GM12878 (cell line): ENCODE measurements around the gene HTATIP2. TPM values are rescaled to one million over a fixed set of nuclear protein-coding genes. Genes with fewer than 3 reads are reported as not detected.

Experiments
- ATAC-seq: fragments of 200-7000 bp; cut with Tn5 transposase; 3 replicates; pipeline ENCODE4 v1.9.1; 2020; ENCODE audit warnings: mild to moderate bottlenecking, moderate library complexity
- BruUV-seq: library from RNA; stranded (reverse); fragments of 400-500 nt; replicated peaks from 2 replicates; lab custom pipeline; 2021; lab: Mats Ljungman, UMichigan
- CTCF ChIA-PET: fragments of 300-600 bp; sonication (Branson Sonifier 250); formaldehyde crosslinking; extraction: SDS; loops from one replicate; lab custom pipeline; 2021; ENCODE audit warnings: inconsistent platforms; lab: Yijun Ruan, JAX
- POLR2A ChIA-PET: fragments of 350-600 bp; formaldehyde crosslinking; extraction: SDS; loops from one replicate; lab custom pipeline; 2021; ENCODE audit warnings: inconsistent platforms; lab: Charles Lee
- RAD21 ChIA-PET: fragments of 300-600 bp; sonication (Branson Sonifier 250); formaldehyde crosslinking; loops from one replicate; lab custom pipeline; 2023; ENCODE audit warnings: antibody characterized with exemption; ENCODE audit not compliant: unreplicated experiment; lab: Charles Lee
- SMC1A ChIA-PET: fragments of 300-600 bp; sonication (Branson Sonifier 250); formaldehyde crosslinking; loops from one replicate; lab custom pipeline; 2023; ENCODE audit not compliant: unreplicated experiment, uncharacterized antibody; lab: Charles Lee
- DNase-seq: peaks from one replicate; pipeline ENCODE4 v3.0.0-alpha.2; 2011; ENCODE audit warnings: low read depth, low spot score
- FAIRE-seq: peaks from 3 replicates; lab custom pipeline; 2011; peaks lifted over from hg19 to GRCh38; lab: Jason Lieb, UNC
- H2AFZ ChIP-seq: 2 replicates; pipeline ENCODE4 v1.6.0; 2011; ENCODE audit warnings: low read depth, low read length, control low read depth; ENCODE audit not compliant: control insufficient read depth
- H3K27ac ChIP-seq: 2 replicates; pipeline ENCODE4 v1.5.1; 2011; ENCODE audit warnings: control low read depth; ENCODE audit not compliant: control insufficient read depth, insufficient read depth
- H3K27me3 ChIP-seq, 2 experiments: replicated peaks in 1 of 2; 2 replicates each; pipeline versions ENCODE4 v1.6.0 to v1.6.1; 2011; ENCODE audit warnings: low read length in 1 of 2; ENCODE audit not compliant: control insufficient read depth in 2 of 2, insufficient read depth in 2 of 2
- H3K36me3 ChIP-seq, 2 experiments: 2 replicates each; pipeline ENCODE4 v1.5.1; 2011; ENCODE audit warnings: low read length in 1 of 2; ENCODE audit not compliant: control insufficient read depth in 2 of 2, insufficient read depth in 2 of 2
- H3K4me1 ChIP-seq: 2 replicates; pipeline ENCODE4 v1.6.1; 2011; ENCODE audit warnings: mild to moderate bottlenecking, low read length, moderate library complexity, mixed read lengths; ENCODE audit not compliant: control insufficient read depth, insufficient read depth
- H3K4me2 ChIP-seq: 2 replicates; pipeline ENCODE4 v1.6.0; 2011; ENCODE audit warnings: control low read depth; ENCODE audit not compliant: control insufficient read depth, insufficient read depth
- H3K4me3 ChIP-seq: fragments of 200-600 bp; sonication (generic); 2 replicates; pipeline ENCODE4 v1.5.1; 2016
- H3K79me2 ChIP-seq: 2 replicates; pipeline ENCODE4 v1.6.0; 2011; ENCODE audit warnings: low read length; ENCODE audit not compliant: control insufficient read depth, insufficient read depth
- H3K9ac ChIP-seq: 2 replicates; pipeline ENCODE4 v1.8.0; 2011; ENCODE audit warnings: low read length, control low read depth, mixed read lengths; ENCODE audit not compliant: control insufficient read depth, insufficient read depth
- H3K9me3 ChIP-seq: replicated peaks from 3 replicates; pipeline ENCODE4 v1.5.1; 2011; ENCODE audit warnings: mild to moderate bottlenecking, low read length; ENCODE audit not compliant: control insufficient read depth, insufficient read depth
- H4K20me1 ChIP-seq: 2 replicates; pipeline ENCODE4 v1.6.0; 2011; ENCODE audit not compliant: control insufficient read depth, insufficient read depth
- CHD2 ChIP-seq: IDR thresholded peaks from 2 replicates; pipeline ENCODE4 v1.6.1; 2011; ENCODE audit warnings: low read depth, low read length, improper control_type of control experiment, borderline replicate concordance
- FOS ChIP-seq: IDR thresholded peaks from 3 replicates; pipeline ENCODE4 v1.6.1; 2011; ENCODE audit warnings: borderline replicate concordance; ENCODE audit not compliant: insufficient read length; ENCODE audit errors: extremely low read depth
- HDGF ChIP-seq: fragments of 450-650 bp; IDR thresholded peaks from 2 replicates; pipeline ENCODE4 v1.6.1; 2016; ENCODE audit warnings: antibody characterized with exemption
- MXI1 ChIP-seq: fragments of 150-350 bp; IDR thresholded peaks from 2 replicates; pipeline ENCODE4 v1.6.1; 2011; ENCODE audit warnings: low read depth, mild to moderate bottlenecking, inconsistent platforms, low read length, improper control_type of control experiment
- NKRF ChIP-seq: fragments of 450-650 bp; conservative IDR thresholded peaks from 2 replicates; pipeline ENCODE4 v1.6.1; 2017; ENCODE audit warnings: mild to moderate bottlenecking, moderate library complexity
- RB1 ChIP-seq: fragments of 450-650 bp; formaldehyde crosslinking; IDR thresholded peaks from 2 replicates; pipeline ENCODE4 v1.6.1; 2017; ENCODE audit warnings: mild to moderate bottlenecking, borderline replicate concordance
- SP1 ChIP-seq: IDR thresholded peaks from one replicate; pipeline ENCODE4 v1.6.1; 2011; ENCODE audit warnings: low read depth, low read length
- TCF12 ChIP-seq: IDR thresholded peaks from 2 replicates; pipeline ENCODE4 v1.6.1; 2011; ENCODE audit warnings: low read depth, mild to moderate bottlenecking, low read length
- ZBTB11 ChIP-seq: fragments of 450-650 bp; formaldehyde crosslinking; IDR thresholded peaks from 2 replicates; pipeline ENCODE4 v1.5.0; 2022; ENCODE audit warnings: mild to moderate bottlenecking, missing genetic modification characterization
- ZBTB40 ChIP-seq: fragments of 450-650 bp; IDR thresholded peaks from 2 replicates; pipeline ENCODE4 v1.6.1; 2016; ENCODE audit warnings: mild to moderate bottlenecking, moderate library complexity, borderline replicate concordance
- WGBS: methylation state at CpG from one replicate; pipeline ENCODE4 v1.1.6; 2016; ENCODE audit warnings: low lambda C conversion rate; ENCODE audit not compliant: insufficient replicate concordance, insufficient coverage; ENCODE audit errors: missing lambda C conversion rate; 5-methylcytosine and 5-hydroxymethylcytosine counted together
- in situ Hi-C: fragments of 300-500 bp; cut with MboI; formaldehyde crosslinking; loops from 9 replicates; pipeline ENCODE4 v1.14.3; 2018; ENCODE audit warnings: mixed read lengths
- intact Hi-C: fragments of 100-400 bp; cut with micrococcal nuclease; formaldehyde crosslinking; loops from one replicate; pipeline ENCODE4 v1.14.2; 2022; ENCODE audit not compliant: unreplicated experiment
- polyA plus RNA-seq, 11 experiments: library from polyadenylated mRNA; depleted of rRNA in 4 of 11; unstranded in 6 of 11; stranded (reverse) in 5 of 11; fragments of >200 nt; fragmentation: Nextera tagmentation in 4 of 11; fragmentation: Illumina TruSeq in 1 of 11; extraction: Ambion mirVana in 4 of 11; extraction: Trizol in 1 of 11; gene quantifications; 1 replicate in 1 of 11; 2 replicates in 10 of 11; pipeline versions ENCODE4 v1.2.1 to v1.2.3, GENCODE V29; 2011 to 2016; ENCODE audit warnings: inconsistent platforms in 2 of 11, missing spikeins in 2 of 11, low read depth in 1 of 11
- total RNA-seq, 4 experiments: library from RNA; depleted of rRNA in 3 of 4; stranded (reverse); fragments of >200 nt in 3 of 4; fragmentation: Illumina TruSeq in 1 of 4; extraction: Trizol in 1 of 4; gene quantifications; 2 replicates each; pipeline versions ENCODE4 v1.2.1 to v1.2.3, GENCODE V29; 2013 to 2021

The HTATIP2 gene
- total and polyA plus RNA-seq, 10 of the 15 experiments (the other 5 are each of a cell fraction or from before 2014, with no cell fraction given), result 25.4 to 58.5 (median 42.2) TPM

- TF ChIP-seq ZBTB40 (no peak), FOS (no peak), SP1 (no peak), MXI1 (no peak)
These were observed 25.9 kb upstream of the HTATIP2 start (continued) for GRCh38 chr11:20337526-20338154.

- Histone ChIP-seq H3K4me1 (no peaks in the 10 kb centered on the region), H3K27ac (no peak overlapping the region), H3K79me2 (no peaks in the 10 kb centered on the region), H3K9ac (no peak overlapping the region), H3K36me3 (no peaks in the 10 kb centered on the region), H3K4me2 (no peak overlapping the region), H2AFZ (no peak overlapping the region), H3K27me3 (peaks cover 0 to 2% of the 10 kb centered on the region in 2 experiments; a peak in 3 of 4 replicates), H4K20me1 (no peaks in the 10 kb centered on the region), H3K9me3 (no peaks in the 10 kb centered on the region), H3K4me3 (no peak overlapping the region)
- RAD21 ChIA-PET, result interaction anchor here (0.9 kb wide), 1 partner anchor 33 kb away, joined by 3 read pairs; no protein-coding TSS in a partner anchor
- CTCF ChIA-PET, result interaction anchor here (1.2 to 3.9 kb wide), 3 partner anchors 11 to 214 kb away, joined by 3 to 19 read pairs (median 15); no protein-coding TSS in a partner anchor
- ATAC-seq (no peak), DNase-seq (no peak), FAIRE-seq (no peak)
- 60% methylated on average over 25 of the region's 26 CpGs for WGBS
- in situ Hi-C loops, result no loop called here
- intact Hi-C loops, result no loop called here
- BruUV-seq, result no TSS peak
- SMC1A ChIA-PET, result interaction anchor here (1.0 kb wide), 1 partner anchor 8 kb away, joined by 3 read pairs; no protein-coding TSS in a partner anchor
- POLR2A ChIA-PET, result no interaction called here
- TF ChIP-seq ZBTB11 (CRISPR knock-in tag) (no peak), TCF12 (no peak), CHD2 (no peak), HDGF (no peak), RB1 (no peak), NKRF (no peak)
These were observed 21.0 kb upstream of the HTATIP2 start for GRCh38 chr11:20342347-20343141.
